HepG2 (cell line): Measurements from ENCODE around the gene SLC12A2.

Experiments
- CEBPB ChIP-seq: IDR thresholded peaks from 2 replicates; pipeline ENCODE4 v1.6.1; 2011; ENCODE audit warnings: low read depth, low read length, improper control_type of control experiment, borderline replicate concordance
- CTCF ChIP-seq: sonication (generic); formaldehyde crosslinking; IDR thresholded peaks from 2 replicates; pipeline ENCODE4 v1.5.0; 2020; ENCODE audit warnings: mild to moderate bottlenecking, missing genetic modification reagents, moderate library complexity
- HDAC2 ChIP-seq: sonication (generic); formaldehyde crosslinking; IDR thresholded peaks from 2 replicates; pipeline ENCODE4 v1.4.0; 2020; ENCODE audit warnings: missing genetic modification reagents
- MAFF ChIP-seq: IDR thresholded peaks from 2 replicates; pipeline ENCODE4 v1.6.1; 2011; ENCODE audit warnings: low read depth, low read length, improper control_type of control experiment
- NFYB ChIP-seq: sonication (generic); formaldehyde crosslinking; IDR thresholded peaks from 2 replicates; pipeline ENCODE4 v1.4.0; 2020; ENCODE audit warnings: missing genetic modification reagents
- TARDBP ChIP-seq: sonication (generic); formaldehyde crosslinking; IDR thresholded peaks from 2 replicates; pipeline ENCODE4 v1.8.0; 2022; ENCODE audit warnings: mild to moderate bottlenecking, missing genetic modification reagents
- U2AF2 ChIP-seq: fragments of 200-400 bp; formaldehyde crosslinking; IDR thresholded peaks from 2 replicates; pipeline ENCODE4 v1.6.1; 2017; ENCODE audit warnings: low read depth, mild to moderate bottlenecking, low read length
- YY1 ChIP-seq: IDR thresholded peaks from 2 replicates; pipeline ENCODE4 v1.6.1; 2011; ENCODE audit warnings: low read length, low read depth, moderate library complexity, mild to moderate bottlenecking; ENCODE audit not compliant: insufficient read depth, insufficient replicate concordance
- ZNF331 ChIP-seq: sonication (generic); formaldehyde crosslinking; IDR thresholded peaks from 2 replicates; pipeline ENCODE4 v1.4.0; 2020; ENCODE audit warnings: missing genetic modification reagents
- ZNF350 ChIP-seq: sonication (generic); formaldehyde crosslinking; IDR thresholded peaks from 2 replicates; pipeline ENCODE4 v1.4.0; 2020; ENCODE audit warnings: mild to moderate bottlenecking, low read depth, missing genetic modification reagents, borderline replicate concordance
- ZNF687 ChIP-seq: sonication (generic); formaldehyde crosslinking; IDR thresholded peaks from 2 replicates; pipeline ENCODE4 v1.5.1; 2020; ENCODE audit warnings: mild to moderate bottlenecking, missing genetic modification reagents, moderate library complexity
- ZNF790 ChIP-seq: sonication (generic); formaldehyde crosslinking; IDR thresholded peaks from 2 replicates; pipeline ENCODE4 v1.8.0; 2022; ENCODE audit warnings: missing genetic modification reagents, mild to moderate bottlenecking, borderline replicate concordance

GRCh38 chr5:128224336-128224735 lies 140.8 kb downstream of the SLC12A2 start:
- TF ChIP-seq NFYB (CRISPR knock-in tag), result no peak
- no peak for TF ChIP-seq CEBPB
- TF ChIP-seq YY1, result no peak
- no peak for TF ChIP-seq CTCF (CRISPR knock-in tag)
- no peak for TF ChIP-seq ZNF331 (CRISPR knock-in tag)
- TF ChIP-seq ZNF687 (CRISPR knock-in tag), result no peak
- TF ChIP-seq TARDBP (CRISPR knock-in tag), result no peak
- no peak for TF ChIP-seq HDAC2 (CRISPR knock-in tag)
- TF ChIP-seq MAFF, result no peak
- TF ChIP-seq ZNF790 (CRISPR knock-in tag), result no peak
- TF ChIP-seq U2AF2, result no peak
- TF ChIP-seq ZNF350 (CRISPR knock-in tag), result no peak
